NCI-H1417 (cell line): ENCODE data around the gene MTMR3.

Experiments used
- DNase-seq, 3 experiments: peaks; one replicate each; lab custom pipeline; 2025; lab: John Stamatoyannopoulos, UW

Gene MTMR3

GRCh38 chr22:30027169-30027568 is 144.2 kb downstream of the MTMR3 start:
- DNase-seq = no peak

DNA sequence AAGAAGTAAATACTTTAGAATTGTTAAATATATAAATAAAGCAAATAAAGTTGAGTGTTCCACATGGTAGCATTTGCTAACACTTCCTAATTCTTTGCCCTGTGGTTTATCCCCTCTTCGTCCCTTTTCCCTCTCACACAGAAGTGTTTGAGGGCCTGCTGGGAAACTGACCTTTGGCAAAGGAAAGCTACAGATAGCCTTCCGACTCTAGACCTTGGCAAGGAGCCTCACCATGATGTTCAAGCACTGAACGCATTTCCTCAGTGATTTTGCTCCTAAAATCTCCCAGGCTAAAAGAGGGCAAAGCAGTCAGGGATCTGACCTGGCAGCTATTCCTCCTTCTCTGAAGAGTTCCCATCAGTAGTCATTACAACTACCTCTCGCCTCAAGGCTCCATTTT is 144.8 kb downstream of the MTMR3 start:
- DNase-seq = no peak

DNA sequence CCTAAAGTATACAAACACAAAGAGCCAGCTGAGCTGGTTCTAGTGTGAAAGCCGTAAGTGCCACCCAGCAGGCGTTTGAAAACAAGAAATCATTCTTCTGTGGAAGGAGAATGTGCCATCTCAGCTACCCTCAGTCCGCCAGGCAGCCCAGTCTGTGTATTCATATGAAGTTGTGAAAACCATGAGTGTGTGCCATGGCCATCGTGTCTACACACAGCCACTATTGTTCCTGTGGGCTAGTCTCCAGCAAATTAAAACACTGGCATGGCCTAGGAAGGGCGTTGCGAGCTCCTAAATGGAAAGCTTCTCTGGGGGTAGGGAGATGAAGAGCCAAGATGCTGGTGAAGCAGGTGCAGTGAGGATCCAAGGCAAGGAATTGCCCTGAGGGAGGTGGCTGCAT is 145.8 kb downstream of the MTMR3 start:
- DNase-seq = no peak

DNA sequence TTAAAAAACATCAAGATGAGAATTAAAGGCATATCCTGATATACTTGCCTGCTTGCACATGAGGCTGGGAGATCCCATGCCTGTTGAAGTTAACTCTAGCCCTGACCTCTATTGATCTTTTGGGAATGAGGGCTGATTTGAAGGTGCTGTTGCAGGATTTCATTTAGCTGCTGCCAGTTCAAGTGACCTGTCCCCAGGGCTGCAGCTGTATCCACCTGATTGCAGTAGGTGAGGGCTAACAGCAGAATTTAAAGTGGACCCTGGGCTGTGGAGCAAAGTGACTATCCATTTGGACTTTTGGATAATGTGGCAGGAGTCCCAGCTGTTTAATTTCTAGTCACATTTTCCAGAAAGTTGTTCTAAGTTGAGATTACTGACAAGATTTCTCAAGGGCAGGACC is 146.5 kb downstream of the MTMR3 start:
- no peak for DNase-seq

DNA sequence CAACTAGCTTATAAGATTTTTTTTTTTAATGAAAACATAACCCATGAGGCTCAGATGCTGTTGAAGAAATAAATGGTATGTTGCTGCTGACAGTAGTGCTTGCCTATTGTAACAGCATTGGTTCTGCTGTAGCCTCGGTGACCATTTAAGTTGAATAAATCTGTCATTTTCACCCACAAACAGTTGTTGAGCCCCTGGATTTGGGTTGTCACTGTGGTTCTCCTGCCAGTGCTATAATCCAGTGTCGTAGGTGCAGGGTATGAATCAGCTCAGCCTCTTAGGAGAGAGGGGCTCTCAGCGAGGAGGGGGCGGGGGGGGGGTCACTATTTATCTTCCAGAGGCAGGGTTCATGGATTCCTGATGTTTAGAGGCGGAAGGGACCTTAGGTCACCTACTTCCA is 147.4 kb downstream of the MTMR3 start:
- no peak for DNase-seq

- DNase-seq = no peak
These were observed 148.4 kb downstream of the MTMR3 start for GRCh38 chr22:30031328-30031727.

- no peak for DNase-seq
These were observed 148.9 kb downstream of the MTMR3 start for GRCh38 chr22:30031764-30032455.

DNA sequence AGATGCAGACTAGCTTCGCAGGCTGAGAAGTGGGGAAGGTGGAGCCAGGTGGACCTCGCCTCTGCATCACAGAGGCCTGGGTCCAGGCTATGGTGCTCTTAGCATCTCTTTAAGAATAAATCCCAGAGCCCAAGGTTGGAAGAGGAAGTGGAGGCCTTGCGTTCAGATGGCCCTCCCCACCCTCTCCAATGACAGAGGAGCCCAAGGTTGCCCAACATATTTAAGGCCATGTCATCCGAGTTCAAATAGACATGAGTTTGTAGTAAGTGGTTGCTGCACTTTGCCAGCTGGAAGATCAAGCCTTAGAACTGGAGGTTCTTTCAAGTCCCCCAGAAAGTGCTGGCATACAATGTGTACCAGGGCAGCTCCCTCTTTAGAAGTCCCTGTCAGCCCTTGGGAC is 150.2 kb downstream of the MTMR3 start:
- DNase-seq = no peak

DNA sequence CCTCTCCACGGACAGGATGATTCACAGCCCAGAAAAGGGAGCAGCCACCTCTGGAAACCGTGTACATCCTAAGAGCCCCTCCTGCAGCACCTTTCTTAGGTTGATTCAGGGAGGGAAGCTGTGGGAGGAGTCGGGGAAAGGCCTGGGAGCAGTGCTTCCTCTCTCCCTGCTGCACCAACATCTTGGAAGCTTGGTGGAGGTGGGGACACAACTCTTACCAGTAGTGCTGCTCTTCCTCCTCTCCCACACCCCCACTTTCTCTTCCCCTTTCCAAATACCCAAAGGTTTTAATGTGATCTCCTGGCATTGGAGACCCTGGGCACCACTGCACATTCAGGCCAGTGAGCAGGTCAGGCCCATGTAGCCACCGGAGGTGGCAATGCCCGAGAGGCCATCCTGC is 150.9 kb downstream of the MTMR3 start:
- no peak for DNase-seq

DNA sequence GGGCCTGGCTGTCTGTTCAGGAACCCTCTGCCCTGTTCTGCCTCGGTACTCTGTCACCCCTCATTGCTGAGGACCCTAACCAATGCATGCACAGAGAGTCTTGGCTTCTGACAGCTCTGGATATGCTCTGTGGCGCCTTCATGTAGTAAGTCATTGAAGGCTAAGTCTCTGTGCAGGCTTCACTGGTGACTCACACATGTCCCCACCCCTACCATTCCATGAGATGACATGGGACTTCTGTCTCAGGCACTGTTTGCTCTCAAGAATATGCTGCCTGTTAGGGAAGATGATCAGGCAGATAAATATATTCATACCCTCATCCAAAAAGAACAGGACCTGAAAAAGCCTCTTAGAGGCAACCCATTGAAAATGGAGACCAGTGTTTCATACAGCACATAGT is 153.7 kb downstream of the MTMR3 start:
- no peak for DNase-seq

DNA sequence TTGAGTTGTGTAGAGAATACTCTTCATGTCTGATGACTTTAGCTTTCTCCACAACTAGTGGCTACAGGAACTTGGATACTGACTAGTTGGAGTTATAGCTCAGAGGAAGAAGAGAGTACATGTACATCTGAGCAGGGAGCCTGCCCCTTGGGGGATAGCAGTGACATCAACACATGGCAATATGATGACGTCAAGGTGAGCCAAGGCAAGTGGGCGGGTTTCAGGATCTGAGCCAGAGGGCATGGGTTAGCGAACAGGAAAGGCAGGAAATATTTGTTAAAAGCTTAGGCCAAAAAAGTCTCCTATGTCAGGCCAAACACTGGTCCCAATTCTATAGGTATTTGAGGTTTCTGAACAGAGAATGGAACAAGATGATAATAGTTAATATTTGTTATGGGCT is 155.2 kb downstream of the MTMR3 start:
- no peak for DNase-seq

GRCh38 chr22:30040499-30041260 is 157.7 kb downstream of the MTMR3 start:
- no peak for DNase-seq

DNA sequence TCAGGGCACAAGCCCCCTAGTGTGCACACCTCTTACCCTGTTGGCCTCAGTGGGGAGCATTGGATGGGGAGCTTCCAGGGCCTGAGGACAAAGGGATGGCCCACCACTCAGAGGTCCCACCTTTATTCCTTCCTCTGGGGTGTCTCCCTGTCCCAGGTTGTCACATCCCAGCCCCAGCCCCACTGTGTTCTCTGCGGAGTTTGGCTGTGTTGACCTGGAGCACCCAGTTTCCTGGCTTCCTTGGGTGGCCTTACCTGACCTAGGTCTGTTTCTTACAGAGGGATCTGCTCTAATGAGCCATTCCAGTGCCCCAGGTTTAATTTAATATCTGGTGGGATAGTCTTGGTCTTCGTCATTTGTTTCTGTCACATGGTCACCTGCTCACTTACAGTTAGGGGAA is 158.5 kb downstream of the MTMR3 start:
- no peak for DNase-seq

DNA sequence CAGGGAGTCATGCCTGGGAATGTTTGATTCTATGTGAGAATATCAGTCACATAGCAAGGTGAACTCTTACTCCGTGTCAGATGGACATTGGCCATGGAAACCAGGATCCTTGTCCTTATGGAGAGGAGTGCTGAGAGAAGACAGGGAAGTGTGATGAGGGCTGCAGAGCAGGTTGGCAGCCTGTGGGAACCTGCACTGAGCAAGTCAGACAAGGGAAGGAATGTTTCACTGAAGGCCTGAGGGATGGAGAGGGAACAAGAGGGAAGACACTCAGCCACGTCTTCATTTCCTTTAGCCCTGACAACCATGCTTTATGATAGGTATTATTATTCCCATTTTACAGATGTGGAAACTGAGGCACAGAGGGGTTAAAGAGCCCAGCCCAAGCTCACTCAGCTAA is 158.9 kb downstream of the MTMR3 start:
- DNase-seq = no peak

GRCh38 chr22:30043161-30043560 is 160.2 kb downstream of the MTMR3 start:
- peak in 1 of 3 experiments; percentile 42 for DNase-seq

- no peak for DNase-seq
These were observed 161.4 kb downstream of the MTMR3 start for GRCh38 chr22:30044369-30044768.

- no peak for DNase-seq
These were observed 162.0 kb downstream of the MTMR3 start for GRCh38 chr22:30044881-30045493.

- DNase-seq = no peak
These were observed 162.5 kb downstream of the MTMR3 start for GRCh38 chr22:30045494-30045887.

GRCh38 chr22:30045901-30046715 is 163.1 kb downstream of the MTMR3 start:
- no peak for DNase-seq

- DNase-seq = no peak
These were observed 163.9 kb downstream of the MTMR3 start for GRCh38 chr22:30046716-30047363.

GRCh38 chr22:30047364-30047738 is 164.4 kb downstream of the MTMR3 start:
- DNase-seq = no peak

DNA sequence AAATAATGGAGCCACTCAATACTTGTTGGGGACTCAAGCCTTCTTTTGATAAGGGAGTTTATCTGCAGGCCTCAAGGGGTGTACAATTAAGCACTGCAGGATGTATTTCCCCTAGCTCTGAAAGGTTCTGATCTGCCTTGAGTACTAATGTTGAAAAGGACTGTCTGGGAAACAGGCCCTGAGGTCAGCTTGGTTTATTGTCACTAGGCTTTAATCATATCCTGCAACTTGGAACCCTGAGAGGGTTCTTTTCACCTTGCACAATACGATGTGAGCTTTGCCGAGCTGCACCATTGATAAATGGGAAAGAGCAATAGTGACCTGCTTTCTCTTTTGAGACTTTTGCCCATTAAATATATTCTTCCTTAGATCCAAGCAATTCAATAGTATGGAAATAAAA is 165.7 kb downstream of the MTMR3 start:
- DNase-seq = no peak
